ENCODE measurements around the gene ANAPC2. TPM values are rescaled to one million over a fixed set of nuclear protein-coding genes. Genes with fewer than 3 reads are reported as not detected.

The ANAPC2 gene
- total and polyA plus RNA-seq, 4 donors = 18.4 to 69.8 (median 44.2) TPM

GRCh38 chr9:137128158-137128861 lies 60.0 kb downstream of the ANAPC2 start:
- Histone ChIP-seq H3K27ac (ENCODE audit: low read depth, low read length) (no peak overlapping the region), H3K9me3 (ENCODE audit: control insufficient read depth, insufficient read depth, low read length) (no peaks in the 10 kb centered on the region), H3K27me3 (ENCODE audit: control insufficient read depth, insufficient read depth, low read length) (no peaks in the 10 kb centered on the region), H3K36me3 (ENCODE audit: control insufficient read depth, insufficient read depth, low read length) (peaks cover 4% of the 10 kb centered on the region), H3K4me1 (ENCODE audit: control insufficient read depth, insufficient read depth, low read length) (peaks cover 30% of the 10 kb centered on the region), H3K4me3 (ENCODE audit: low read depth, low read length) (peak overlapping the region; percentile 71)
- DNase-seq (ENCODE audit: low read depth in 4 of 6, low spot score in 6 of 6) = no peak
- 69% methylated on average over 16 of the region's 19 CpGs for WGBS (ENCODE audit: insufficient coverage)

DNA sequence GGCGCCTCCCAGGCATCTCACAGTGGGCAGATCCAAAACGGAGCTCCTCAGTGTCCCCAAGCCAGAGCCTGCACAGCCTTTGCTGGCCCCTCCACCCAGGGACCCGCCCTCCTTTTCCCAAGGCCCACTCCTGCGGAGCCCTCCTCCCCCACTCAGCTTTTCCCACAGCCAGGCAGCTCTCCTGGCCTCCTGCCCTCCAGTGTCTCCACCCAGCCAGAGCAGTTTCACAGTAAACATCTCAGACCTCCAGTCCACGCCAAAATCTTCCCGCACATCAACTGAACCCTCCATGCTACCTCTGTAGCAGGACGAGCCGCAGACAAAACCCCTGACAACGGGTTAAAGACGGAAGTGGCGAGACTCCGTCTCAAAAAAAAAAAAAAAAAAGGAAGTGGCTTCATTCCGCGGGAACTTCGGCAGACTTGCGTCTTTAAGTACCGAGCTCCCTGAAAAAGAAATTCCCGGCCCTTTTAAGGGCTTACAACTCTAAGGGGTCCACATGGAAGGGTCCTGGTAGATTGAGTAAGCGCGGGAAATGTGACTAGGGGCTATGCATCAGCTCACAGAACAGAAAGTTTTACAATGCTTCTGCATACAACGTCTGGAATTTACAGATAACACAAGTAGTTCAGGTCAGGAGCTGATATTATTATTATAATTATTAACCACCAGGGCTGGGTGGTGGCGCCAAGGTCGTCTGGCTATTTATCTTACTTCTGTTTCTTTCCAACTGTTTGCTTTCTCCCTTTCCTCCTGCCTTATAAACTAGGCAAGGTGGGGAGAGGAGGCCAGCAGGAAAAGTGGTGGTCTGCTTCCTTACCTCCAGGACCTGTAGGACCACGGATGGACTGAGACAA lies 60.8 kb downstream of the ANAPC2 start:
- WGBS (ENCODE audit: insufficient coverage) = 61% methylated on average over 19 of the region's 24 CpGs
- Histone ChIP-seq H3K27me3 (ENCODE audit: control insufficient read depth, insufficient read depth, low read length) (no peaks in the 10 kb centered on the region), H3K4me3 (ENCODE audit: low read depth, low read length) (no peak overlapping the region), H3K27ac (ENCODE audit: low read depth, low read length) (no peak overlapping the region), H3K9me3 (ENCODE audit: control insufficient read depth, insufficient read depth, low read length) (no peaks in the 10 kb centered on the region), H3K4me1 (ENCODE audit: control insufficient read depth, insufficient read depth, low read length) (peaks cover 30% of the 10 kb centered on the region), H3K36me3 (ENCODE audit: control insufficient read depth, insufficient read depth, low read length) (peaks cover 4% of the 10 kb centered on the region)
- no peak for DNase-seq (ENCODE audit: low read depth in 4 of 6, low spot score in 6 of 6)

GRCh38 chr9:137126786-137127185 lies 61.6 kb downstream of the ANAPC2 start:
- no peaks in the 10 kb centered on the region for H3K9me3 ChIP-seq (ENCODE audit: control insufficient read depth, insufficient read depth, low read length)
- 72% methylated on average over 2 of the region's 3 CpGs for WGBS (ENCODE audit: insufficient coverage)
- H3K27me3 ChIP-seq (ENCODE audit: control insufficient read depth, insufficient read depth, low read length) = no peaks in the 10 kb centered on the region
- no peak for DNase-seq (ENCODE audit: low read depth in 4 of 6, low spot score in 6 of 6)
- no peak overlapping the region for H3K27ac ChIP-seq (ENCODE audit: low read depth, low read length)
- peaks cover 4% of the 10 kb centered on the region for H3K36me3 ChIP-seq (ENCODE audit: control insufficient read depth, insufficient read depth, low read length)
- H3K4me1 ChIP-seq (ENCODE audit: control insufficient read depth, insufficient read depth, low read length) = peaks cover 30% of the 10 kb centered on the region
- no peak overlapping the region for H3K4me3 ChIP-seq (ENCODE audit: low read depth, low read length)

Small RNA genes within 50 kb of the gene (small RNA-seq; reads per million reads assigned to genes)
- gene MIR3621 (ENCODE audit: low replicate concordance) = not detected

Other genes with a start within 250 kb of the ANAPC2 start
Only the 30 nearest of the 33 such genes appear.
- gene PTGDS, start 211.1 kb downstream of the ANAPC2 start, total RNA-seq = 1,000 to 10,000 TPM in 1 of 2 donors, 100 to 1,000 TPM in 1; 697 to 6,990 TPM
- 1,000 to 10,000 TPM in 1 of 2 donors, 100 to 1,000 TPM in 1; 304 to 3,209 TPM for gene PTGDS, start 211.1 kb downstream of the ANAPC2 start, polyA plus RNA-seq (ENCODE audit: insufficient read length in 2 of 2)
- gene LCNL1, start 205.6 kb downstream of the ANAPC2 start, total RNA-seq = 10 to 100 TPM in 1 of 2 donors, 1 to 10 TPM in 1; 2.3 to 54.0 TPM
- gene LCNL1, start 205.6 kb downstream of the ANAPC2 start, polyA plus RNA-seq (ENCODE audit: insufficient read length in 2 of 2) = 10 to 100 TPM in 1 of 2 donors, 1 to 10 TPM in 1; 3.8 to 25.2 TPM
- gene PAXX, start 196.1 kb downstream of the ANAPC2 start, total RNA-seq = 10 to 100 TPM; 15.7 to 57.5 TPM
- gene PAXX, start 196.1 kb downstream of the ANAPC2 start, polyA plus RNA-seq (ENCODE audit: insufficient read length in 2 of 2) = 100 to 1,000 TPM in 1 of 2 donors, 10 to 100 TPM in 1; 87.9 to 108 TPM
- 1 to 10 TPM; 2.0 to 6.4 TPM for gene CLIC3, start 192.0 kb downstream of the ANAPC2 start, total RNA-seq
- 1 to 10 TPM in 1 of 2 donors, under 1 TPM in 1; 0.35 to 2.0 TPM for gene CLIC3, start 192.0 kb downstream of the ANAPC2 start, polyA plus RNA-seq (ENCODE audit: insufficient read length in 2 of 2)
- 10 to 100 TPM; 46.8 to 52.0 TPM for gene ABCA2, start 160.3 kb downstream of the ANAPC2 start, total RNA-seq
- gene ABCA2, start 160.3 kb downstream of the ANAPC2 start, polyA plus RNA-seq (ENCODE audit: insufficient read length in 2 of 2) = 100 to 1,000 TPM; 139 to 151 TPM
- gene FUT7, start 156.5 kb downstream of the ANAPC2 start, total RNA-seq = under 1 TPM; 0.06 to 0.40 TPM
- under 1 TPM; 0.51 to 0.52 TPM for gene FUT7, start 156.5 kb downstream of the ANAPC2 start, polyA plus RNA-seq (ENCODE audit: insufficient read length in 2 of 2)
- 10 to 100 TPM; 26.7 to 82.7 TPM for gene NPDC1, start 142.4 kb downstream of the ANAPC2 start, total RNA-seq
- 100 to 1,000 TPM; 245 to 276 TPM for gene NPDC1, start 142.4 kb downstream of the ANAPC2 start, polyA plus RNA-seq (ENCODE audit: insufficient read length in 2 of 2)
- 1 to 10 TPM; 5.7 to 7.9 TPM for gene ENTPD2, start 134.5 kb downstream of the ANAPC2 start, total RNA-seq
- gene ENTPD2, start 134.5 kb downstream of the ANAPC2 start, polyA plus RNA-seq (ENCODE audit: insufficient read length in 2 of 2) = 10 to 100 TPM; 49.1 to 50.7 TPM
- 10 to 100 TPM in 1 of 2 donors, 1 to 10 TPM in 1; 5.0 to 12.6 TPM for gene SAPCD2, start 118.0 kb downstream of the ANAPC2 start, total RNA-seq
- 10 to 100 TPM; 18.4 to 19.0 TPM for gene SAPCD2, start 118.0 kb downstream of the ANAPC2 start, polyA plus RNA-seq (ENCODE audit: insufficient read length in 2 of 2)
- gene UAP1L1, start 111.0 kb downstream of the ANAPC2 start, total RNA-seq = 1 to 10 TPM; 3.5 to 8.1 TPM
- gene UAP1L1, start 111.0 kb downstream of the ANAPC2 start, polyA plus RNA-seq (ENCODE audit: insufficient read length in 2 of 2) = 1 to 10 TPM; 4.4 to 6.2 TPM
- 10 to 100 TPM; 38.3 to 61.3 TPM for gene MAN1B1, start 101.6 kb downstream of the ANAPC2 start, total RNA-seq
- gene MAN1B1, start 101.6 kb downstream of the ANAPC2 start, polyA plus RNA-seq (ENCODE audit: insufficient read length in 2 of 2) = 10 to 100 TPM; 63.3 to 81.3 TPM
- gene DPP7, start 73.8 kb downstream of the ANAPC2 start, total RNA-seq = 100 to 1,000 TPM in 1 of 2 donors, 10 to 100 TPM in 1; 29.8 to 101 TPM
- 100 to 1,000 TPM; 127 to 144 TPM for gene DPP7, start 73.8 kb downstream of the ANAPC2 start, polyA plus RNA-seq (ENCODE audit: insufficient read length in 2 of 2)
- gene GRIN1, start 49.4 kb downstream of the ANAPC2 start, total RNA-seq = 10 to 100 TPM; 16.2 to 99.0 TPM
- 100 to 1,000 TPM; 193 to 207 TPM for gene GRIN1, start 49.4 kb downstream of the ANAPC2 start, polyA plus RNA-seq (ENCODE audit: insufficient read length in 2 of 2)
- gene LRRC26, start 18.5 kb downstream of the ANAPC2 start, total RNA-seq = under 1 TPM; 0.30 to 0.50 TPM
- gene LRRC26, start 18.5 kb downstream of the ANAPC2 start, polyA plus RNA-seq (ENCODE audit: insufficient read length in 2 of 2) = 1 to 10 TPM; 1.3 to 1.9 TPM
- not detected for gene TMEM210, start 16.5 kb downstream of the ANAPC2 start, total RNA-seq
- under 1 TPM in 1 of 2 donors, not detected in 1; 0.42 TPM for gene TMEM210, start 16.5 kb downstream of the ANAPC2 start, polyA plus RNA-seq (ENCODE audit: insufficient read length in 2 of 2)
- 10 to 100 TPM; 28.1 to 53.5 TPM for gene SSNA1, start 116 bp upstream of the ANAPC2 start, total RNA-seq
- 10 to 100 TPM; 64.1 to 66.9 TPM for gene SSNA1, start 116 bp upstream of the ANAPC2 start, polyA plus RNA-seq (ENCODE audit: insufficient read length in 2 of 2)
- 1 to 10 TPM; 6.7 to 9.2 TPM for gene TPRN, start 12.2 kb upstream of the ANAPC2 start, total RNA-seq
- gene TPRN, start 12.2 kb upstream of the ANAPC2 start, polyA plus RNA-seq (ENCODE audit: insufficient read length in 2 of 2) = 10 to 100 TPM; 24.9 to 30.8 TPM
- 10 to 100 TPM; 28.5 to 34.1 TPM for gene TMEM203, start 17.1 kb upstream of the ANAPC2 start, total RNA-seq
- gene TMEM203, start 17.1 kb upstream of the ANAPC2 start, polyA plus RNA-seq (ENCODE audit: insufficient read length in 2 of 2) = 10 to 100 TPM; 48.8 to 50.7 TPM
- 1 to 10 TPM; 3.2 to 6.1 TPM for gene NDOR1, start 17.1 kb upstream of the ANAPC2 start, total RNA-seq
- gene NDOR1, start 17.1 kb upstream of the ANAPC2 start, polyA plus RNA-seq (ENCODE audit: insufficient read length in 2 of 2) = 10 to 100 TPM; 18.5 to 23.8 TPM
- 1 to 10 TPM; 2.0 to 3.0 TPM for gene RNF208, start 33.7 kb upstream of the ANAPC2 start, total RNA-seq
- gene RNF208, start 33.7 kb upstream of the ANAPC2 start, polyA plus RNA-seq (ENCODE audit: insufficient read length in 2 of 2) = 10 to 100 TPM; 64.3 to 66.6 TPM
- gene CYSRT1, start 36.6 kb upstream of the ANAPC2 start, total RNA-seq = under 1 TPM; 0.69 to 0.94 TPM
- gene CYSRT1, start 36.6 kb upstream of the ANAPC2 start, polyA plus RNA-seq (ENCODE audit: insufficient read length in 2 of 2) = 1 to 10 TPM; 3.4 to 4.5 TPM
- gene RNF224, start 38.9 kb upstream of the ANAPC2 start, total RNA-seq = under 1 TPM in 1 of 2 donors, not detected in 1; 0.06 TPM
- 1 to 10 TPM; 1.3 to 2.2 TPM for gene RNF224, start 38.9 kb upstream of the ANAPC2 start, polyA plus RNA-seq (ENCODE audit: insufficient read length in 2 of 2)
- under 1 TPM in 1 of 2 donors, not detected in 1; 0.06 TPM for gene SLC34A3, start 42.3 kb upstream of the ANAPC2 start, total RNA-seq
- 1 to 10 TPM in 1 of 2 donors, under 1 TPM in 1; 0.95 to 1.6 TPM for gene SLC34A3, start 42.3 kb upstream of the ANAPC2 start, polyA plus RNA-seq (ENCODE audit: insufficient read length in 2 of 2)
- gene TUBB4B, start 52.7 kb upstream of the ANAPC2 start, total RNA-seq = 100 to 1,000 TPM; 152 to 247 TPM
- gene TUBB4B, start 52.7 kb upstream of the ANAPC2 start, polyA plus RNA-seq (ENCODE audit: insufficient read length in 2 of 2) = 100 to 1,000 TPM; 436 to 441 TPM
- gene STPG3, start 62.7 kb upstream of the ANAPC2 start, total RNA-seq = not detected
- under 1 TPM; 0.32 to 0.68 TPM for gene STPG3, start 62.7 kb upstream of the ANAPC2 start, polyA plus RNA-seq (ENCODE audit: insufficient read length in 2 of 2)
- gene NELFB, start 66.8 kb upstream of the ANAPC2 start, total RNA-seq = 10 to 100 TPM; 29.6 to 31.0 TPM
- gene NELFB, start 66.8 kb upstream of the ANAPC2 start, polyA plus RNA-seq (ENCODE audit: insufficient read length in 2 of 2) = 10 to 100 TPM; 79.7 to 83.7 TPM
- gene TOR4A, start 89.2 kb upstream of the ANAPC2 start, total RNA-seq = 1 to 10 TPM; 1.3 to 3.5 TPM
- gene TOR4A, start 89.2 kb upstream of the ANAPC2 start, polyA plus RNA-seq (ENCODE audit: insufficient read length in 2 of 2) = 1 to 10 TPM; 2.1 to 2.5 TPM
- 1 to 10 TPM; 3.2 to 5.7 TPM for gene NRARP, start 113.7 kb upstream of the ANAPC2 start, total RNA-seq
- 10 to 100 TPM; 14.0 to 15.8 TPM for gene NRARP, start 113.7 kb upstream of the ANAPC2 start, polyA plus RNA-seq (ENCODE audit: insufficient read length in 2 of 2)
- gene EXD3, start 234.6 kb upstream of the ANAPC2 start, total RNA-seq = 10 to 100 TPM in 1 of 2 donors, 1 to 10 TPM in 1; 9.4 to 21.7 TPM
- 10 to 100 TPM; 33.5 to 43.5 TPM for gene EXD3, start 234.6 kb upstream of the ANAPC2 start, polyA plus RNA-seq (ENCODE audit: insufficient read length in 2 of 2)
- gene NOXA1, start 234.8 kb upstream of the ANAPC2 start, total RNA-seq = 1 to 10 TPM; 1.4 to 7.1 TPM
- 10 to 100 TPM; 14.2 to 14.6 TPM for gene NOXA1, start 234.8 kb upstream of the ANAPC2 start, polyA plus RNA-seq (ENCODE audit: insufficient read length in 2 of 2)

Measured in spinal cord (tissue), 10 donors.